Measurements from ENCODE around the gene CCDC112.

- TF ChIP-seq CTCF (IDR thresholded peaks at IDR 0.05; ENCODE audit: insufficient read depth, low read length, poor library complexity, severe bottlenecking) (no peak), EZH2phosphoT487 (conservative IDR thresholded peaks at IDR 0.05; ENCODE audit: low read length) (no peak)
Observed at GRCh38 chr5:115284021-115284420, 12.4 kb downstream of the CCDC112 start.
